ENCODE results near the gene CASP7. TPM values are rescaled to one million over a fixed set of nuclear protein-coding genes. Genes with fewer than 3 reads are reported as not detected.
A peak's percentile ranks its signal among the peaks of the same experiment; 100 is the strongest.

Gene CASP7
- total RNA-seq, 1 donor from 2014 or later, result 44.9 TPM

DNA sequence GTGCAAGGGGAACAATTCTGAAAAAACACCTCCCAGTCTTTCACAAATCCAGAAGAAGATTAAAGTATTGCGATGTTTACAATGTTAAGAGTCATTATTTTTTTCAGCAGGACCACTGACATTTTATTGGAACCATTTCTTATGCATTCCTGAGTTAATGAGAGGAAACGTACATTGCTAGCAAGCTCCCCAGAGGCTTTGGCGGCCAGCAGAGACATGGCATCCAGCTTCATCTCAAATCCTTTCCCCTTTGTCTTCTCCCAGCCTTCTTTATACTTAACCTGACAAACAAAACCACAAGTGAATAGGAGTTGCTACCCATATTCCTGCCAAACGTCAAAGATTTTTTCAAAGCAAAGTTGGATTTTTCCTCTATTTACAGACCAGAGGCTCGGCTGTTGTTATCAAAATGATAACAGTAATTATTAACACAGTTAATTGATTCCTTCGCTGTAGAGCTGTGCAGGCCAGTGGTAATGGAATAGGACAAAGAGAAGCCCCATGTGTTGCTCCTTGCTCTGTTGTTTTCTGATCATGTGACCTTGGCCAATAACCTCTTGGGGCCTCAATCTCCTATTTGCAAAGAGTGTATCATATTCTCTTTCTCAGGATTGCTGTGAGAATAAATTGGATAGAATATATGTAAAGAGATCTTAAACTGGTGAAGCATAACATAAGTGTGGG is 47.9 kb upstream of the CASP7 start:
- H3K4me1 ChIP-seq (ENCODE audit: insufficient read depth, low read length), result no peaks in the 10 kb centered on the region
- no peaks in the 10 kb centered on the region for H3K79me2 ChIP-seq (ENCODE audit: insufficient read depth, low read length)
- DNase-seq (ENCODE audit: low read depth), result peak; percentile 41
- Mint-ChIP-seq H3K27ac (ENCODE audit: unreplicated experiment) (no peak overlapping the region), H3K9me3 (ENCODE audit: unreplicated experiment) (peaks cover 13% of the 10 kb centered on the region), H3K4me1 (ENCODE audit: low read depth, unreplicated experiment) (peaks cover 5% of the 10 kb centered on the region), H3K4me3 (ENCODE audit: unreplicated experiment) (no peak overlapping the region), H3K36me3 (ENCODE audit: low read depth, unreplicated experiment) (no peaks in the 10 kb centered on the region), H3K27me3 (ENCODE audit: low read depth, unreplicated experiment) (peaks cover 10% of the 10 kb centered on the region)
- H3K9me3 ChIP-seq (ENCODE audit: insufficient read depth, low read depth, low read length), result no peaks in the 10 kb centered on the region
- FAIRE-seq, result no peak
- no peaks in the 10 kb centered on the region for H3K36me3 ChIP-seq (ENCODE audit: insufficient read depth, low read length)
- no peak overlapping the region for H3K27ac ChIP-seq (ENCODE audit: low read depth, low read length)
- TF ChIP-seq, protein P1, sequence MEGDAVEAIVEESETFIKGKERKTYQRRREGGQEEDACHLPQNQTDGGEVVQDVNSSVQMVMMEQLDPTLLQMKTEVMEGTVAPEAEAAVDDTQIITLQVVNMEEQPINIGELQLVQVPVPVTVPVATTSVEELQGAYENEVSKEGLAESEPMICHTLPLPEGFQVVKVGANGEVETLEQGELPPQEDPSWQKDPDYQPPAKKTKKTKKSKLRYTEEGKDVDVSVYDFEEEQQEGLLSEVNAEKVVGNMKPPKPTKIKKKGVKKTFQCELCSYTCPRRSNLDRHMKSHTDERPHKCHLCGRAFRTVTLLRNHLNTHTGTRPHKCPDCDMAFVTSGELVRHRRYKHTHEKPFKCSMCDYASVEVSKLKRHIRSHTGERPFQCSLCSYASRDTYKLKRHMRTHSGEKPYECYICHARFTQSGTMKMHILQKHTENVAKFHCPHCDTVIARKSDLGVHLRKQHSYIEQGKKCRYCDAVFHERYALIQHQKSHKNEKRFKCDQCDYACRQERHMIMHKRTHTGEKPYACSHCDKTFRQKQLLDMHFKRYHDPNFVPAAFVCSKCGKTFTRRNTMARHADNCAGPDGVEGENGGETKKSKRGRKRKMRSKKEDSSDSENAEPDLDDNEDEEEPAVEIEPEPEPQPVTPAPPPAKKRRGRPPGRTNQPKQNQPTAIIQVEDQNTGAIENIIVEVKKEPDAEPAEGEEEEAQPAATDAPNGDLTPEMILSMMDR (IDR thresholded peaks at IDR 0.05; ENCODE audit: insufficient read depth, low read depth, low read length), result no peak
- no peak for TF ChIP-seq EZH2 (IDR thresholded peaks at IDR 0.05; ENCODE audit: insufficient read depth, low read length)
- no peak overlapping the region for H3K9ac ChIP-seq (ENCODE audit: low read length)
- no peak overlapping the region for H3K4me2 ChIP-seq (ENCODE audit: low read length)
- H4K20me1 ChIP-seq (ENCODE audit: insufficient read depth, low read length), result no peaks in the 10 kb centered on the region
- H2AFZ ChIP-seq (ENCODE audit: low read depth, low read length), result no peak overlapping the region
- H3K27me3 ChIP-seq (ENCODE audit: insufficient read depth, low read length), result peaks cover 2% of the 10 kb centered on the region
- no peak overlapping the region for H3K4me3 ChIP-seq (ENCODE audit: insufficient read depth, low read depth, low read length)

DNA sequence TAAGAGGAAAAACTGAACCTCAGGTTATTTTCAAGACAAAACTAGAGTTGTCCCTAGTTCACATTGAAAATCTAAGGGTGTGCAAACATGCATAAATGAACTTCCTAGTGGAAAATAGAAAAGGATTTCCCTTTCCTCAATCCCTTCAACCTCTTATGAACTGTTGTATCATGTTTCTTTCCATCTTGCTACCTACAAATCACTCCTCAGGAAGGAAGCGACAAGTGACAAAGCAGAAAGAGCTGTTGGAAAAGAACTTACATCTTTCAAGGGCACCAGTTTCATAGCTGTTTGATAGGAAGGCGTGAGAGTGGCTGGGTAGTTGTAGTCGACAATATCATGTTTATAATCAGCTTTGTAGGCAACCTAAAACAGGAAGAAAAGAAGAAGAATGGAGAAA is 39.7 kb upstream of the CASP7 start:
- Mint-ChIP-seq H3K27me3 (ENCODE audit: low read depth, unreplicated experiment) (peaks cover 8% of the 10 kb centered on the region), H3K9me3 (ENCODE audit: unreplicated experiment) (peaks cover 8% of the 10 kb centered on the region), H3K4me3 (ENCODE audit: unreplicated experiment) (no peak overlapping the region), H3K36me3 (ENCODE audit: low read depth, unreplicated experiment) (no peaks in the 10 kb centered on the region), H3K4me1 (ENCODE audit: low read depth, unreplicated experiment) (peaks cover 9% of the 10 kb centered on the region), H3K27ac (ENCODE audit: unreplicated experiment) (no peak overlapping the region)
- no peak for DNase-seq (ENCODE audit: low read depth)
- Histone ChIP-seq H3K9me3 (ENCODE audit: insufficient read depth, low read depth, low read length) (no peaks in the 10 kb centered on the region), H3K4me1 (ENCODE audit: insufficient read depth, low read length) (peaks cover 10% of the 10 kb centered on the region), H4K20me1 (ENCODE audit: insufficient read depth, low read length) (no peaks in the 10 kb centered on the region), H2AFZ (ENCODE audit: low read depth, low read length) (no peak overlapping the region), H3K27me3 (ENCODE audit: insufficient read depth, low read length) (peaks cover 4% of the 10 kb centered on the region), H3K36me3 (ENCODE audit: insufficient read depth, low read length) (no peaks in the 10 kb centered on the region), H3K4me2 (ENCODE audit: low read length) (no peak overlapping the region), H3K79me2 (ENCODE audit: insufficient read depth, low read length) (no peaks in the 10 kb centered on the region), H3K27ac (ENCODE audit: low read depth, low read length) (no peak overlapping the region), H3K4me3 (ENCODE audit: insufficient read depth, low read depth, low read length) (no peak overlapping the region), H3K9ac (ENCODE audit: low read length) (no peak overlapping the region)
- no peak for FAIRE-seq
- no peak for TF ChIP-seq EZH2 (IDR thresholded peaks at IDR 0.05; ENCODE audit: insufficient read depth, low read length)
- TF ChIP-seq, protein P1 (IDR thresholded peaks at IDR 0.05; ENCODE audit: insufficient read depth, low read depth, low read length), result no peak

DNA sequence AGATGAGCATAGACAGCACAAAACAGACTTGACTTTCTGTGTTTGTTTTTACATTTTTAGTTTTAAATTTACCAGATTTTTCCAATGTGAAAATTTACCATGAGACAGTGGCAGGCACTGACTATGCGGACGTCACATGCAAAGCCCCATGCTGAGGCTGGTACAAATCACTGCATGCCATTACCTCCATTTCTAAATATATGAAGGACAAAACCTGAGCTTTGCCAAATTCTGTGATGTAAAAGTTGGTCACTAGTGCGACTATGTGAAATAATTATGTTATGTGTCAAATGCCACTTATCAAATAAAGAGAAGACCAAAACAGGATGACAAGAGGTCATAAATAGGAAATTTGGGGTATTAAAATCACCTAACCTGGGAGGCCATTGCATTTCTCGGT is 38.0 kb upstream of the CASP7 start:
- peaks cover 12% of the 10 kb centered on the region for H3K4me1 Mint-ChIP-seq (ENCODE audit: low read depth, unreplicated experiment)

More for the DNA sequence above, 38.0 kb upstream of the CASP7 start:
- H3K27me3 ChIP-seq (ENCODE audit: insufficient read depth, low read length), result peaks cover 4% of the 10 kb centered on the region
- Mint-ChIP-seq H3K9me3 (ENCODE audit: unreplicated experiment) (no peaks in the 10 kb centered on the region), H3K27ac (ENCODE audit: unreplicated experiment) (no peak overlapping the region), H3K4me3 (ENCODE audit: unreplicated experiment) (no peak overlapping the region), H3K36me3 (ENCODE audit: low read depth, unreplicated experiment) (no peaks in the 10 kb centered on the region), H3K27me3 (ENCODE audit: low read depth, unreplicated experiment) (peaks cover 4% of the 10 kb centered on the region)
- no peak for TF ChIP-seq EZH2 (IDR thresholded peaks at IDR 0.05; ENCODE audit: insufficient read depth, low read length)
- TF ChIP-seq, protein P1 (IDR thresholded peaks at IDR 0.05; ENCODE audit: insufficient read depth, low read depth, low read length), result no peak
- peaks cover 11% of the 10 kb centered on the region for H3K4me1 ChIP-seq (ENCODE audit: insufficient read depth, low read length)
- no peaks in the 10 kb centered on the region for H3K79me2 ChIP-seq (ENCODE audit: insufficient read depth, low read length)
- no peaks in the 10 kb centered on the region for H3K9me3 ChIP-seq (ENCODE audit: insufficient read depth, low read depth, low read length)
- H3K4me2 ChIP-seq (ENCODE audit: low read length), result no peak overlapping the region
- no peaks in the 10 kb centered on the region for H4K20me1 ChIP-seq (ENCODE audit: insufficient read depth, low read length)
- no peak overlapping the region for H3K4me3 ChIP-seq (ENCODE audit: insufficient read depth, low read depth, low read length)
- FAIRE-seq, result no peak
- no peak for DNase-seq (ENCODE audit: low read depth)
- H3K27ac ChIP-seq (ENCODE audit: low read depth, low read length), result no peak overlapping the region
- H2AFZ ChIP-seq (ENCODE audit: low read depth, low read length), result no peak overlapping the region
- H3K9ac ChIP-seq (ENCODE audit: low read length), result no peak overlapping the region
- H3K36me3 ChIP-seq (ENCODE audit: insufficient read depth, low read length), result no peaks in the 10 kb centered on the region
